H1 (cell line): ENCODE results near the gene CELF2.

Experiments used
- BRCA1 ChIP-seq: IDR thresholded peaks from 2 replicates; pipeline ENCODE4 v1.6.1; 2012; ENCODE audit warnings: low read depth, low read length, improper control_type of control experiment
- EZH2 ChIP-seq: fragments of 200-600 bp; sonication (generic); IDR thresholded peaks from 2 replicates; pipeline ENCODE4 v1.7.1; 2012; ENCODE audit warnings: low read depth, mild to moderate bottlenecking, moderate library complexity, low read length, inconsistent platforms; ENCODE audit not compliant: severe bottlenecking
- FOSL1 ChIP-seq: IDR thresholded peaks from 2 replicates; pipeline ENCODE4 v1.6.1; 2011; ENCODE audit warnings: mild to moderate bottlenecking, low read depth, low read length, moderate library complexity; ENCODE audit not compliant: insufficient read depth
- HDAC2 ChIP-seq, 2 experiments: fragments of 300-600 bp in 1 of 2; sonication (generic) in 1 of 2; IDR thresholded peaks; 2 replicates each; pipeline ENCODE4 v1.6.1; 2011 to 2012; ENCODE audit warnings: low read depth in 2 of 2, low read length in 2 of 2, mild to moderate bottlenecking in 2 of 2, moderate library complexity in 2 of 2, borderline replicate concordance in 1 of 2, inconsistent platforms in 1 of 2
- RAD21 ChIP-seq, 2 experiments: IDR thresholded peaks in 1 of 2; conservative IDR thresholded peaks in 1 of 2; 2 replicates each; pipeline ENCODE4 v1.6.1; 2011; ENCODE audit warnings: low read depth in 2 of 2, low read length in 2 of 2, improper control_type of control experiment in 1 of 2, inconsistent platforms in 1 of 2, mild to moderate bottlenecking in 1 of 2, moderate library complexity in 1 of 2
- SIRT6 ChIP-seq: IDR thresholded peaks from one replicate; pipeline ENCODE4 v1.7.1; 2012; ENCODE audit warnings: low read length, inconsistent platforms
- USF2 ChIP-seq: IDR thresholded peaks from 2 replicates; pipeline ENCODE4 v1.6.1; 2011; ENCODE audit warnings: low read length, improper control_type of control experiment
- YY1 ChIP-seq: IDR thresholded peaks from 2 replicates; pipeline ENCODE4 v1.6.1; 2011; ENCODE audit warnings: low read depth, mild to moderate bottlenecking, low read length
- TF ChIP-seq, protein P1 (sequence below), 3 experiments: IDR thresholded peaks; 1 replicate in 2 of 3; 2 replicates in 1 of 3; pipeline versions ENCODE4 v1.5.1 to v1.6.1; 2011; ENCODE audit warnings: low read length in 3 of 3, mild to moderate bottlenecking in 3 of 3, inconsistent platforms in 2 of 3, low read depth in 1 of 3, moderate library complexity in 1 of 3; ENCODE audit not compliant: insufficient read depth in 1 of 3; ENCODE audit errors: control extremely low read depth in 1 of 3

- TF ChIP-seq, protein P1, sequence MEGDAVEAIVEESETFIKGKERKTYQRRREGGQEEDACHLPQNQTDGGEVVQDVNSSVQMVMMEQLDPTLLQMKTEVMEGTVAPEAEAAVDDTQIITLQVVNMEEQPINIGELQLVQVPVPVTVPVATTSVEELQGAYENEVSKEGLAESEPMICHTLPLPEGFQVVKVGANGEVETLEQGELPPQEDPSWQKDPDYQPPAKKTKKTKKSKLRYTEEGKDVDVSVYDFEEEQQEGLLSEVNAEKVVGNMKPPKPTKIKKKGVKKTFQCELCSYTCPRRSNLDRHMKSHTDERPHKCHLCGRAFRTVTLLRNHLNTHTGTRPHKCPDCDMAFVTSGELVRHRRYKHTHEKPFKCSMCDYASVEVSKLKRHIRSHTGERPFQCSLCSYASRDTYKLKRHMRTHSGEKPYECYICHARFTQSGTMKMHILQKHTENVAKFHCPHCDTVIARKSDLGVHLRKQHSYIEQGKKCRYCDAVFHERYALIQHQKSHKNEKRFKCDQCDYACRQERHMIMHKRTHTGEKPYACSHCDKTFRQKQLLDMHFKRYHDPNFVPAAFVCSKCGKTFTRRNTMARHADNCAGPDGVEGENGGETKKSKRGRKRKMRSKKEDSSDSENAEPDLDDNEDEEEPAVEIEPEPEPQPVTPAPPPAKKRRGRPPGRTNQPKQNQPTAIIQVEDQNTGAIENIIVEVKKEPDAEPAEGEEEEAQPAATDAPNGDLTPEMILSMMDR (IDR thresholded peaks at IDR 0.05; ENCODE audit: control extremely low read depth in 1 of 3, insufficient read depth in 1 of 3, low read depth in 1 of 3, low read length in 3 of 3), result no peak
- no peak for TF ChIP-seq YY1
- no peak for TF ChIP-seq HDAC2 (IDR thresholded peaks at IDR 0.05; ENCODE audit: borderline replicate concordance in 1 of 2, low read depth in 2 of 2, low read length in 2 of 2)
- TF ChIP-seq SIRT6, result no peak
- no peak for TF ChIP-seq USF2
- TF ChIP-seq EZH2, result no peak
- TF ChIP-seq FOSL1, result no peak
- TF ChIP-seq RAD21 (IDR thresholded peaks at IDR 0.05 in 1 of 2, conservative IDR thresholded peaks at IDR 0.05 in 1 of 2; ENCODE audit: low read depth in 2 of 2, low read length in 2 of 2), result no peak
- TF ChIP-seq BRCA1, result no peak
Observed at GRCh38 chr10:11166550-11166949, 148.9 kb downstream of the CELF2 start.
